HCT116 (cell line): Measurements from ENCODE around the gene ZNF226. TPM values are rescaled to one million over a fixed set of nuclear protein-coding genes. Genes with fewer than 3 reads are reported as not detected.

Source experiments
- ATAC-seq: fragments of 200-7000 bp; cut with Tn5 transposase; 2 replicates; pipeline ENCODE4 v1.9.1; 2020; ENCODE audit warnings: mild to moderate bottlenecking, moderate library complexity
- BruUV-seq: library from RNA; stranded (reverse); fragments of 400-500 nt; replicated peaks from 2 replicates; lab custom pipeline; 2021; lab: Mats Ljungman, UMichigan
- CTCF ChIA-PET: fragments of 300-600 bp; sonication (Branson Sonifier 250); formaldehyde crosslinking; loops from one replicate; lab custom pipeline; 2021; ENCODE audit warnings: antibody characterized with exemption; lab: Charles Lee
- POLR2A ChIA-PET: fragments of 300-600, 350-600 bp; sonication (Branson Sonifier 250); formaldehyde crosslinking; loops from one replicate; lab custom pipeline; 2021; ENCODE audit warnings: antibody characterized with exemption; lab: Charles Lee
- RAD21 ChIA-PET, 2 experiments: fragments of 300-600 bp; sonication (Branson Sonifier 250); formaldehyde crosslinking; loops; one replicate each; lab custom pipeline; 2023; ENCODE audit warnings: low total read pairs in 2 of 2; ENCODE audit not compliant: uncharacterized antibody in 2 of 2, unreplicated experiment in 2 of 2, low non-redundant PET in 1 of 2; lab: Charles Lee
- DNase-seq: peaks from one replicate; pipeline ENCODE4 v3.0.0-alpha.2; 2010; ENCODE audit warnings: low read depth, low spot score
- H2AFZ ChIP-seq: fragments of 200-600 bp; shearing (Covaris generic), sonication (generic); 2 replicates; pipeline ENCODE4 v1.6.1; 2017; ENCODE audit warnings: low read depth, mixed run types, mixed read lengths, antibody characterized with exemption, low read length; ENCODE audit not compliant: poor library complexity, severe bottlenecking
- H3K27ac ChIP-seq: 2 replicates; pipeline ENCODE4 v1.5.1; 2012; ENCODE audit warnings: low read depth, low read length
- H3K27me3 ChIP-seq: fragments of 200-600 bp; sonication (generic); 2 replicates; pipeline ENCODE4 v1.6.1; 2016; ENCODE audit warnings: mixed run types, low read length, mixed read lengths; ENCODE audit not compliant: insufficient read depth
- H3K36me3 ChIP-seq, 2 experiments: fragments of 200-500 bp in 1 of 2; fragments of 200-600 bp in 1 of 2; sonication (Bioruptor generic) in 1 of 2; sonication (generic) in 1 of 2; 2 replicates each; pipeline versions ENCODE4 v1.5.1 to v1.6.1; 2014 to 2016; ENCODE audit warnings: low read length in 2 of 2, inconsistent platforms in 1 of 2, mixed read lengths in 1 of 2, mixed run types in 1 of 2; ENCODE audit not compliant: insufficient read depth in 2 of 2, control insufficient read depth in 1 of 2
- H3K4me1 ChIP-seq, 2 experiments: fragments of 200-600 bp in 1 of 2; sonication (generic) in 1 of 2; 2 replicates each; pipeline versions ENCODE4 v1.5.1 to v1.6.1; 2012 to 2017; ENCODE audit warnings: low read length in 2 of 2, inconsistent platforms in 1 of 2, mild to moderate bottlenecking in 1 of 2, mixed read lengths in 1 of 2, mixed run types in 1 of 2, moderate library complexity in 1 of 2; ENCODE audit not compliant: insufficient read depth in 2 of 2, control insufficient read depth in 1 of 2
- H3K4me2 ChIP-seq: fragments of 200-600 bp; sonication (generic); 2 replicates; pipeline ENCODE4 v1.6.1; 2017; ENCODE audit warnings: mixed run types, low read length, mixed read lengths
- H3K4me3 ChIP-seq, 2 experiments: fragments of 200-600 bp in 1 of 2; sonication (generic) in 1 of 2; replicated peaks in 1 of 2; 2 replicates each; pipeline ENCODE4 v1.5.1; 2011 to 2016; ENCODE audit warnings: low read length in 2 of 2, control low read depth in 1 of 2, low read depth in 1 of 2, mild to moderate bottlenecking in 1 of 2, mixed read lengths in 1 of 2, mixed run types in 1 of 2
- H3K79me2 ChIP-seq: fragments of 200-600 bp; sonication (generic); 2 replicates; pipeline ENCODE4 v1.6.1; 2017; ENCODE audit warnings: mild to moderate bottlenecking, mixed run types, low read length, moderate library complexity, mixed read lengths; ENCODE audit not compliant: insufficient read depth
- H3K9ac ChIP-seq: fragments of 200-600 bp; sonication (generic); 2 replicates; pipeline ENCODE4 v1.6.1; 2016; ENCODE audit warnings: low read length, mixed read lengths
- H3K9me2 ChIP-seq: fragments of 200-600 bp; sonication (generic), shearing (Covaris generic); 2 replicates; pipeline ENCODE4 v1.6.1; 2017; ENCODE audit warnings: mixed run types, mild to moderate bottlenecking, moderate library complexity; ENCODE audit not compliant: insufficient read depth
- H3K9me3 ChIP-seq, 2 experiments: fragments of 200-500 bp in 1 of 2; fragments of 200-600 bp in 1 of 2; sonication (Bioruptor generic) in 1 of 2; sonication (generic) in 1 of 2; 2 replicates each; pipeline ENCODE4 v1.6.1; 2014 to 2017; ENCODE audit warnings: low read length in 2 of 2, mixed read lengths in 2 of 2, inconsistent platforms in 1 of 2, low read depth in 1 of 2, mild to moderate bottlenecking in 1 of 2, mixed run types in 1 of 2, moderate library complexity in 1 of 2; ENCODE audit not compliant: control insufficient read depth in 1 of 2, insufficient read depth in 1 of 2
- H4K20me1 ChIP-seq: fragments of 200-600 bp; sonication (generic), shearing (Covaris generic); 2 replicates; pipeline ENCODE4 v1.6.1; 2017; ENCODE audit warnings: mixed run types, mild to moderate bottlenecking, moderate library complexity; ENCODE audit not compliant: insufficient read depth
- CBX3 ChIP-seq: IDR thresholded peaks from 2 replicates; pipeline ENCODE4 v1.6.1; 2012; ENCODE audit warnings: low read depth
- CEBPB ChIP-seq: IDR thresholded peaks from 2 replicates; pipeline ENCODE4 v1.6.1; 2012; ENCODE audit warnings: low read depth
- ELF1 ChIP-seq: IDR thresholded peaks from 2 replicates; pipeline ENCODE4 v1.6.1; 2012; ENCODE audit warnings: low read depth, borderline replicate concordance
- EZH2 ChIP-seq: fragments of 200-600 bp; sonication (generic); IDR thresholded peaks from 2 replicates; pipeline ENCODE4 v1.6.1; 2017; ENCODE audit warnings: antibody characterized with exemption, mixed run types
- EZH2phosphoT487 ChIP-seq: fragments of 200-600 bp; IDR thresholded peaks from 2 replicates; pipeline ENCODE4 v1.6.1; 2018; ENCODE audit warnings: antibody characterized with exemption, borderline replicate concordance
- FOSL1 ChIP-seq: IDR thresholded peaks from 2 replicates; pipeline ENCODE4 v1.6.1; 2012; ENCODE audit warnings: low read depth
- JUND ChIP-seq: IDR thresholded peaks from 2 replicates; pipeline ENCODE4 v1.6.1; 2012
- POLR2A ChIP-seq: IDR thresholded peaks from 2 replicates; pipeline ENCODE4 v1.7.0; 2011; ENCODE audit warnings: borderline replicate concordance; ENCODE audit not compliant: insufficient read depth, insufficient read length; ENCODE audit errors: extremely low read depth
- RAD21 ChIP-seq: IDR thresholded peaks from 2 replicates; pipeline ENCODE4 v1.6.1; 2012; ENCODE audit warnings: low read depth, mild to moderate bottlenecking
- SIN3A ChIP-seq: IDR thresholded peaks from 2 replicates; pipeline ENCODE4 v1.6.1; 2012; ENCODE audit warnings: low read depth
- TCF7L2 ChIP-seq: IDR thresholded peaks from 2 replicates; pipeline ENCODE4 v1.7.0; 2011; ENCODE audit warnings: borderline replicate concordance, inconsistent platforms; ENCODE audit not compliant: insufficient read depth, insufficient read length; ENCODE audit errors: extremely low read depth
- YY1 ChIP-seq: IDR thresholded peaks from 2 replicates; pipeline ENCODE4 v1.6.1; 2011; ENCODE audit warnings: low read length, low read depth, moderate library complexity, mild to moderate bottlenecking; ENCODE audit not compliant: insufficient replicate concordance; ENCODE audit errors: extremely low read depth
- ZFX ChIP-seq: fragments of 450-650 bp; IDR thresholded peaks from 2 replicates; pipeline ENCODE4 v1.6.1; 2017
- ZNF274 ChIP-seq: fragments of 200-500 bp; sonication (Bioruptor generic); IDR thresholded peaks from 2 replicates; pipeline ENCODE4 v1.6.1; 2014; ENCODE audit warnings: mild to moderate bottlenecking, low read depth, low read length, inconsistent platforms
- intact Hi-C: fragments of 100-400 bp; cut with micrococcal nuclease; formaldehyde crosslinking; loops from 2 replicates; pipeline ENCODE4 v1.10.0; 2022
- total RNA-seq: library from RNA; stranded (reverse); gene quantifications from one replicate; pipeline ENCODE4 v1.2.1, GENCODE V29; 2021; ENCODE audit not compliant: unreplicated experiment
- TF ChIP-seq, protein P1 (sequence below): IDR thresholded peaks from 2 replicates; pipeline ENCODE4 v1.6.1; 2011; ENCODE audit warnings: mild to moderate bottlenecking, low read length, moderate library complexity; ENCODE audit not compliant: insufficient replicate concordance; ENCODE audit errors: extremely low read depth
- TF ChIP-seq, protein P2 (sequence below), 3 experiments: fragments of 200-600 bp in 1 of 3; sonication (generic) in 1 of 3; IDR thresholded peaks in 2 of 3; conservative IDR thresholded peaks in 1 of 3; 2 replicates each; pipeline ENCODE4 v1.5.1; 2012 to 2017; ENCODE audit warnings: low read depth in 2 of 3, low read length in 2 of 3, antibody characterized with exemption in 1 of 3, borderline replicate concordance in 1 of 3, control low read depth in 1 of 3, mild to moderate bottlenecking in 1 of 3, mixed read lengths in 1 of 3, mixed run types in 1 of 3, moderate library complexity in 1 of 3; ENCODE audit not compliant: insufficient read depth in 1 of 3
- TF ChIP-seq, protein P3 (sequence below): IDR thresholded peaks from 2 replicates; pipeline ENCODE4 v1.6.1; 2012

ZNF226 gene
- total RNA-seq, 1 experiment from 2014 or later, result 17.4 TPM

DNA sequence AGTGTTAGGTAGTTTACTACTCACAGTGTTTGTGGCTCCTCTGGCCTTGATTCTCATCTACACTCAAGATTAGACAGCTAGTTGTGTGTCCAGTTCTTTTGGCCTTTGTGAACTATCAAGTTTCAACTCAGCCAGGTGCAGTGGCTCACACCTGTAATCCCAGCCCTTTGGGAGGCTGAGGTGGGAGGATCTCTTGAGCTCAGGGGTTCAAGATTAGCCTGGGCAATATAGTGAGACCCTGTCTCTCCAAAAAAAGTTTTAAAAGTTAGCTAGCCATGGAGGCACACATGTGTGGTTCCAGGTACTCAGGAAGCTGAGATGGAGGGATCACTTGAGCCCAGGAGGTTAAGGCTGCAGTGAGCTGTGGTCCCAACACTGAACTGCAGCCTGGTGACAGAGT, 16.1 kb downstream of the ZNF226 start (continued):
- TF ChIP-seq, protein P1, sequence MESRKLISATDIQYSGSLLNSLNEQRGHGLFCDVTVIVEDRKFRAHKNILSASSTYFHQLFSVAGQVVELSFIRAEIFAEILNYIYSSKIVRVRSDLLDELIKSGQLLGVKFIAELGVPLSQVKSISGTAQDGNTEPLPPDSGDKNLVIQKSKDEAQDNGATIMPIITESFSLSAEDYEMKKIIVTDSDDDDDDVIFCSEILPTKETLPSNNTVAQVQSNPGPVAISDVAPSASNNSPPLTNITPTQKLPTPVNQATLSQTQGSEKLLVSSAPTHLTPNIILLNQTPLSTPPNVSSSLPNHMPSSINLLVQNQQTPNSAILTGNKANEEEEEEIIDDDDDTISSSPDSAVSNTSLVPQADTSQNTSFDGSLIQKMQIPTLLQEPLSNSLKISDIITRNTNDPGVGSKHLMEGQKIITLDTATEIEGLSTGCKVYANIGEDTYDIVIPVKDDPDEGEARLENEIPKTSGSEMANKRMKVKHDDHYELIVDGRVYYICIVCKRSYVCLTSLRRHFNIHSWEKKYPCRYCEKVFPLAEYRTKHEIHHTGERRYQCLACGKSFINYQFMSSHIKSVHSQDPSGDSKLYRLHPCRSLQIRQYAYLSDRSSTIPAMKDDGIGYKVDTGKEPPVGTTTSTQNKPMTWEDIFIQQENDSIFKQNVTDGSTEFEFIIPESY, result no peak

DNA sequence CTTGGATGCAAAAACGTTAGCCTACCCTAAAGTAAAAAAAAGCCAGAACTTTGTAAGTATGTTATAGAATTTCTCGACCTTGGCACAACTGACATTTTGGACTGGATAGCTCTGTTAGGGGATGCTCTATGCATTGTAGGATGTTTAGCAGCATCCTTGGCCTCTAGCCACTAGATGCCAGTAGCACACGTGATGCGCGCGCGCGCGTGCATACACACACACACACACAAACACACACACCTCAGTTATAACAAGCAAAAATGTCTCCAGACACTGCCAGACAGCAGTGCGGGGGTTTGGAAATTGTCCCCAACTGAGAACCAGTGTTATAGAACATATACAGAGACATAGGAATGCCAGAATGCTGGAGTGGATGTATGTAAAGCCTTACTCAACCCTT, 17.2 kb downstream of the ZNF226 start:
- POLR2A ChIA-PET, result no interaction called here
- no peak overlapping the region for H2AFZ ChIP-seq

More for the DNA sequence above, 17.2 kb downstream of the ZNF226 start:
- Histone ChIP-seq H4K20me1 (no peaks in the 10 kb centered on the region), H3K27me3 (no peaks in the 10 kb centered on the region), H3K79me2 (no peaks in the 10 kb centered on the region), H3K9me3 (no peaks in the 10 kb centered on the region; a peak in 1 of 4 replicates), H3K9ac (no peak overlapping the region), H3K4me3 (no peak overlapping the region), H3K4me1 (no peaks in the 10 kb centered on the region), H3K36me3 (no peaks in the 10 kb centered on the region), H3K4me2 (no peak overlapping the region), H3K27ac (no peak overlapping the region), H3K9me2 (no peaks in the 10 kb centered on the region)
- CTCF ChIA-PET, result no interaction called here
- intact Hi-C loops, result no loop called here
- DNase-seq, result no peak
- ATAC-seq, result no peak
- no TSS peak for BruUV-seq
- TF ChIP-seq, protein P1, result no peak
- no peak for TF ChIP-seq ELF1
- no peak for TF ChIP-seq POLR2A
- TF ChIP-seq FOSL1, result no peak
- TF ChIP-seq, protein P2, sequence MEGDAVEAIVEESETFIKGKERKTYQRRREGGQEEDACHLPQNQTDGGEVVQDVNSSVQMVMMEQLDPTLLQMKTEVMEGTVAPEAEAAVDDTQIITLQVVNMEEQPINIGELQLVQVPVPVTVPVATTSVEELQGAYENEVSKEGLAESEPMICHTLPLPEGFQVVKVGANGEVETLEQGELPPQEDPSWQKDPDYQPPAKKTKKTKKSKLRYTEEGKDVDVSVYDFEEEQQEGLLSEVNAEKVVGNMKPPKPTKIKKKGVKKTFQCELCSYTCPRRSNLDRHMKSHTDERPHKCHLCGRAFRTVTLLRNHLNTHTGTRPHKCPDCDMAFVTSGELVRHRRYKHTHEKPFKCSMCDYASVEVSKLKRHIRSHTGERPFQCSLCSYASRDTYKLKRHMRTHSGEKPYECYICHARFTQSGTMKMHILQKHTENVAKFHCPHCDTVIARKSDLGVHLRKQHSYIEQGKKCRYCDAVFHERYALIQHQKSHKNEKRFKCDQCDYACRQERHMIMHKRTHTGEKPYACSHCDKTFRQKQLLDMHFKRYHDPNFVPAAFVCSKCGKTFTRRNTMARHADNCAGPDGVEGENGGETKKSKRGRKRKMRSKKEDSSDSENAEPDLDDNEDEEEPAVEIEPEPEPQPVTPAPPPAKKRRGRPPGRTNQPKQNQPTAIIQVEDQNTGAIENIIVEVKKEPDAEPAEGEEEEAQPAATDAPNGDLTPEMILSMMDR (IDR thresholded peaks at IDR 0.05 in 2 of 3, conservative IDR thresholded peaks at IDR 0.05 in 1 of 3; ENCODE audit: borderline replicate concordance in 1 of 3, insufficient read depth in 1 of 3, low read depth in 2 of 3, low read length in 2 of 3), result no peak
- TF ChIP-seq, protein P3, sequence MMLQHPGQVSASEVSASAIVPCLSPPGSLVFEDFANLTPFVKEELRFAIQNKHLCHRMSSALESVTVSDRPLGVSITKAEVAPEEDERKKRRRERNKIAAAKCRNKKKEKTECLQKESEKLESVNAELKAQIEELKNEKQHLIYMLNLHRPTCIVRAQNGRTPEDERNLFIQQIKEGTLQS, result no peak
- TF ChIP-seq EZH2, result no peak
- TF ChIP-seq YY1, result no peak
- no peak for TF ChIP-seq EZH2phosphoT487
- no peak for TF ChIP-seq CBX3
- TF ChIP-seq ZFX, result no peak
- no peak for TF ChIP-seq SIN3A
- no peak for TF ChIP-seq RAD21
- no peak for TF ChIP-seq CEBPB
- TF ChIP-seq JUND, result no peak
- no peak for TF ChIP-seq ZNF274
- TF ChIP-seq TCF7L2, result no peak
- RAD21 ChIA-PET, result no interaction called here
